ENCODE measurements around the gene TAF6.

The TAF6 gene

GRCh38 chr7:100101016-100101862 is 17.9 kb downstream of the TAF6 start, which contains the start of the genes AP4M1 and MCM7:
Gene AP4M1 (plus strand): TSS chr7:100101643. CDS start chr7:100101715, 72 bp downstream.
Gene MCM7 (minus strand): TSS chr7:100101397. CDS start chr7:100101294, 103 bp downstream.
- peak within 1 kb of the TSS; percentile 88 for H3K4me3 ChIP-seq (ENCODE audit: low read length)
- no peak for TF ChIP-seq ZNF274 (IDR thresholded peaks at IDR 0.05; ENCODE audit: low read depth, low read length)

- TF ChIP-seq ZNF274 (IDR thresholded peaks at IDR 0.05; ENCODE audit: low read depth, low read length), result no peak
- peak overlapping the region; percentile 88 for H3K4me3 ChIP-seq (ENCODE audit: low read length)
These were observed 18.6 kb downstream of the TAF6 start for GRCh38 chr7:100100420-100101015.

GRCh38 chr7:100099452-100099851 is 19.7 kb downstream of the TAF6 start:
- peak overlapping the region; percentile 88 for H3K4me3 ChIP-seq (ENCODE audit: low read length)
- TF ChIP-seq ZNF274 (IDR thresholded peaks at IDR 0.05; ENCODE audit: low read depth, low read length), result no peak

- H3K4me3 ChIP-seq (ENCODE audit: low read length), result no peak overlapping the region
- no peak for TF ChIP-seq ZNF274 (IDR thresholded peaks at IDR 0.05; ENCODE audit: low read depth, low read length)
These were observed 20.2 kb downstream of the TAF6 start for GRCh38 chr7:100098913-100099312.

GRCh38 chr7:100095704-100096103 is 23.5 kb downstream of the TAF6 start:
- TF ChIP-seq ZNF274 (IDR thresholded peaks at IDR 0.05; ENCODE audit: low read depth, low read length), result no peak

GRCh38 chr7:100095289-100095688 is 23.9 kb downstream of the TAF6 start:
- no peak overlapping the region for H3K4me3 ChIP-seq (ENCODE audit: low read length)
- no peak for TF ChIP-seq ZNF274 (IDR thresholded peaks at IDR 0.05; ENCODE audit: low read depth, low read length)

More at GRCh38 chr7:100095704-100096103, 23.5 kb downstream of the TAF6 start:
- no peak overlapping the region for H3K4me3 ChIP-seq (ENCODE audit: low read length)

- H3K4me3 ChIP-seq (ENCODE audit: low read length), result no peak overlapping the region
- no peak for TF ChIP-seq ZNF274 (IDR thresholded peaks at IDR 0.05; ENCODE audit: low read depth, low read length)
These were observed 25.2 kb downstream of the TAF6 start for GRCh38 chr7:100093925-100094486.

GRCh38 chr7:100093498-100093897 is 25.7 kb downstream of the TAF6 start:
- no peak for TF ChIP-seq ZNF274 (IDR thresholded peaks at IDR 0.05; ENCODE audit: low read depth, low read length)

GRCh38 chr7:100093054-100093453 is 26.1 kb downstream of the TAF6 start:
- no peak overlapping the region for H3K4me3 ChIP-seq (ENCODE audit: low read length)
- TF ChIP-seq ZNF274 (IDR thresholded peaks at IDR 0.05; ENCODE audit: low read depth, low read length), result no peak

More at GRCh38 chr7:100093498-100093897, 25.7 kb downstream of the TAF6 start:
- H3K4me3 ChIP-seq (ENCODE audit: low read length), result no peak overlapping the region

- TF ChIP-seq ZNF274 (IDR thresholded peaks at IDR 0.05; ENCODE audit: low read depth, low read length), result no peak
- H3K4me3 ChIP-seq (ENCODE audit: low read length), result no peak overlapping the region
These were observed 27.6 kb downstream of the TAF6 start for GRCh38 chr7:100091411-100092181.

GRCh38 chr7:100090527-100091410 is 28.4 kb downstream of the TAF6 start:
- TF ChIP-seq ZNF274 (IDR thresholded peaks at IDR 0.05; ENCODE audit: low read depth, low read length), result no peak
- no peak overlapping the region for H3K4me3 ChIP-seq (ENCODE audit: low read length)

- TF ChIP-seq ZNF274 (IDR thresholded peaks at IDR 0.05; ENCODE audit: low read depth, low read length), result no peak
These were observed 29.5 kb downstream of the TAF6 start for GRCh38 chr7:100089458-100090196.

More at GRCh38 chr7:100089458-100090196, 29.5 kb downstream of the TAF6 start:
- H3K4me3 ChIP-seq (ENCODE audit: low read length), result peak overlapping the region; percentile 87
